Keratinocyte (primary cell): ENCODE results near the gene TOLLIP. TPM values are rescaled to one million over a fixed set of nuclear protein-coding genes. Genes with fewer than 3 reads are reported as not detected.

Source experiments
- DNase-seq: peaks from one replicate; pipeline ENCODE4 v3.0.0-alpha.2; 2011; ENCODE audit warnings: low read depth, missing footprints, low spot score
- FAIRE-seq: peaks from 2 replicates; lab custom pipeline; 2011; peaks lifted over from hg19 to GRCh38; lab: Jason Lieb, UNC
- H2AFZ ChIP-seq: 2 replicates; pipeline ENCODE4 v1.6.0; 2012; ENCODE audit warnings: low read length, control low read depth, inconsistent platforms; ENCODE audit not compliant: control insufficient read depth
- H3K27ac ChIP-seq: 2 replicates; pipeline ENCODE4 v1.5.1; 2011; ENCODE audit warnings: low read length; ENCODE audit not compliant: control insufficient read depth, insufficient read depth
- H3K27me3 ChIP-seq: 3 replicates; pipeline ENCODE4 v1.6.0; 2011; ENCODE audit warnings: low read length; ENCODE audit not compliant: control insufficient read depth, insufficient read depth; ENCODE audit errors: extremely low read depth
- H3K36me3 ChIP-seq, 2 experiments: 2 replicates in 1 of 2; 3 replicates in 1 of 2; pipeline ENCODE4 v1.5.1; 2011; ENCODE audit warnings: low read length in 2 of 2, mild to moderate bottlenecking in 1 of 2; ENCODE audit not compliant: control insufficient read depth in 2 of 2, insufficient read depth in 2 of 2; ENCODE audit errors: extremely low read depth in 1 of 2
- H3K4me1 ChIP-seq: 3 replicates; pipeline ENCODE4 v1.5.1; 2011; ENCODE audit warnings: low read length; ENCODE audit not compliant: control insufficient read depth, insufficient read depth; ENCODE audit errors: extremely low read depth
- H3K4me2 ChIP-seq: 3 replicates; pipeline ENCODE4 v1.6.0; 2011; ENCODE audit warnings: low read depth, low read length; ENCODE audit not compliant: control insufficient read depth, insufficient read depth; ENCODE audit errors: extremely low read depth
- H3K4me3 ChIP-seq, 3 experiments: fragments of 200-600 bp in 1 of 3; sonication (generic) in 1 of 3; 2 replicates in 2 of 3; 3 replicates in 1 of 3; pipeline ENCODE4 v1.5.1; 2011 to 2016; ENCODE audit warnings: low read length in 3 of 3, mild to moderate bottlenecking in 3 of 3, control low read depth in 2 of 3, inconsistent platforms in 1 of 3, low read depth in 1 of 3, mixed read lengths in 1 of 3, mixed run types in 1 of 3, moderate library complexity in 1 of 3; ENCODE audit not compliant: control insufficient read depth in 2 of 3, insufficient read depth in 2 of 3; ENCODE audit errors: extremely low read depth in 1 of 3
- H3K79me2 ChIP-seq: 2 replicates; pipeline ENCODE4 v1.6.0; 2012; ENCODE audit warnings: low read length; ENCODE audit not compliant: control insufficient read depth, insufficient read depth
- H3K9ac ChIP-seq: 3 replicates; pipeline ENCODE4 v1.6.0; 2011; ENCODE audit warnings: low read length; ENCODE audit not compliant: control insufficient read depth, insufficient read depth; ENCODE audit errors: extremely low read depth
- H3K9me1 ChIP-seq: 3 replicates; pipeline ENCODE4 v1.6.0; 2011; ENCODE audit warnings: low read length; ENCODE audit not compliant: control insufficient read depth, insufficient read depth; ENCODE audit errors: extremely low read depth
- H3K9me3 ChIP-seq: 2 replicates; pipeline ENCODE4 v1.5.1; 2012; ENCODE audit warnings: low read depth, low read length; ENCODE audit not compliant: control insufficient read depth
- H4K20me1 ChIP-seq: 3 replicates; pipeline ENCODE4 v1.6.0; 2011; ENCODE audit warnings: low read length; ENCODE audit not compliant: control insufficient read depth, insufficient read depth; ENCODE audit errors: extremely low read depth
- CTCF ChIP-seq, 3 experiments: IDR thresholded peaks in 1 of 3; conservative IDR thresholded peaks in 1 of 3; optimal IDR thresholded peaks in 1 of 3; 2 replicates in 2 of 3; 3 replicates in 1 of 3; pipeline versions ENCODE3 to v1.5.1; 2011; ENCODE audit warnings: low read length in 3 of 3, mild to moderate bottlenecking in 3 of 3, moderate library complexity in 2 of 3, control low read depth in 1 of 3, inconsistent platforms in 1 of 3; ENCODE audit not compliant: insufficient read depth in 2 of 3; ENCODE audit errors: extremely low read depth in 1 of 3
- EZH2 ChIP-seq: IDR thresholded peaks from one replicate; pipeline ENCODE4 v1.6.1; 2012; ENCODE audit warnings: inconsistent platforms, mild to moderate bottlenecking, low read length, moderate library complexity
- dilution Hi-C: fragments of 300-500 bp; cut with MboI; formaldehyde crosslinking; loops from one replicate; pipeline ENCODE4 v1.7.0; 2020; ENCODE audit warnings: low sequenced_read_pairs; ENCODE audit not compliant: extremely low pct_ligation_motif_present
- polyA plus RNA-seq, 5 experiments: library from polyadenylated mRNA; depleted of rRNA in 3 of 5; stranded (reverse) in 3 of 5; stranded (forward) in 1 of 5; unstranded in 1 of 5; fragments of >200 nt; gene quantifications; 1 replicate in 1 of 5; 2 replicates in 3 of 5; 3 replicates in 1 of 5; pipeline versions ENCODE4 v1.2.1 to v1.2.3, GENCODE V29; 2011 to 2012; ENCODE audit warnings: missing spikeins in 2 of 5, low read depth in 1 of 5, low replicate concordance in 1 of 5

Gene TOLLIP
- polyA plus RNA-seq, 1 donor (not counting 4 experiments of a cell fraction or from before 2014, with no cell fraction given) = 40.2 TPM

- Histone ChIP-seq H3K9me3 (no peaks in the 10 kb centered on the region), H3K27me3 (no peaks in the 10 kb centered on the region), H3K27ac (no peak overlapping the region), H2AFZ (no peak overlapping the region), H3K9ac (no peak overlapping the region), H3K4me1 (no peaks in the 10 kb centered on the region), H3K4me2 (no peak overlapping the region), H3K9me1 (no peaks in the 10 kb centered on the region), H3K4me3 (no peak overlapping the region), H3K79me2 (no peaks in the 10 kb centered on the region), H3K36me3 (peaks cover 5 to 8% of the 10 kb centered on the region in 2 experiments), H4K20me1 (no peaks in the 10 kb centered on the region)
- dilution Hi-C loops = no loop called here
- FAIRE-seq (no peak), DNase-seq (no peak)
- TF ChIP-seq EZH2 (no peak), CTCF (optimal IDR thresholded peaks at IDR 0.05 in 1 of 3, IDR thresholded peaks at IDR 0.05 in 1 of 3, conservative IDR thresholded peaks at IDR 0.05 in 1 of 3; ENCODE audit: extremely low read depth in 1 of 3, insufficient read depth in 2 of 3, low read length in 3 of 3) (no peak)
Measured at GRCh38 chr11:1270476-1270875, 39.0 kb downstream of the TOLLIP start.

GRCh38 chr11:1269957-1270356 lies 39.5 kb downstream of the TOLLIP start:
- Histone ChIP-seq H3K9me3 (no peaks in the 10 kb centered on the region), H3K79me2 (no peaks in the 10 kb centered on the region), H3K27me3 (no peaks in the 10 kb centered on the region), H3K4me3 (no peak overlapping the region), H3K4me2 (no peak overlapping the region), H3K9me1 (no peaks in the 10 kb centered on the region), H3K9ac (no peak overlapping the region), H4K20me1 (no peaks in the 10 kb centered on the region), H3K27ac (no peak overlapping the region), H3K36me3 (peaks cover 0 to 6% of the 10 kb centered on the region in 2 experiments), H2AFZ (no peak overlapping the region), H3K4me1 (no peaks in the 10 kb centered on the region)
- dilution Hi-C loops = no loop called here
- no peak for TF ChIP-seq CTCF (optimal IDR thresholded peaks at IDR 0.05 in 1 of 3, IDR thresholded peaks at IDR 0.05 in 1 of 3, conservative IDR thresholded peaks at IDR 0.05 in 1 of 3; ENCODE audit: extremely low read depth in 1 of 3, insufficient read depth in 2 of 3, low read length in 3 of 3)
- no peak for TF ChIP-seq EZH2
- no peak for FAIRE-seq
- DNase-seq = no peak
